Measurements from ENCODE around the gene MAP4K2.

- TF ChIP-seq CTCF (IDR thresholded peaks at IDR 0.05; ENCODE audit: low read length), result no peak
- TF ChIP-seq EZH2 (optimal IDR thresholded peaks at IDR 0.05; ENCODE audit: low read depth, low read length), result no peak
- TF ChIP-seq EZH2phosphoT487 (IDR thresholded peaks at IDR 0.05; ENCODE audit: low read length), result no peak
Measured at GRCh38 chr11:64810271-64810890, 7.4 kb upstream of the MAP4K2 start, which contains the start of gene MEN1.

All from MM.1S (cell line).